WTC11 (cell line): Measurements from ENCODE around the gene RHOT2.

Source experiments
- ATF1 ChIP-seq: sonication (generic); formaldehyde crosslinking; IDR thresholded peaks from 2 replicates; pipeline ENCODE4 v1.8.1; 2023; ENCODE audit warnings: mild to moderate bottlenecking, moderate library complexity, missing genetic modification reagents
- CBFB ChIP-seq: sonication (generic); formaldehyde crosslinking; IDR thresholded peaks from 2 replicates; pipeline ENCODE4 v1.8.1; 2022; ENCODE audit warnings: mild to moderate bottlenecking, low read depth, missing genetic modification reagents
- HMGA2 ChIP-seq: fragments of 250-450 bp; sonication (Bioruptor Pico); IDR thresholded peaks from 2 replicates; pipeline ENCODE4 v1.4.0; 2021; ENCODE audit warnings: mild to moderate bottlenecking, moderate library complexity
- NFE2L1 ChIP-seq: sonication (generic); formaldehyde crosslinking; IDR thresholded peaks from 2 replicates; pipeline ENCODE4 v1.8.1; 2023; ENCODE audit warnings: missing genetic modification reagents
- TCF7 ChIP-seq: sonication (generic); formaldehyde crosslinking; IDR thresholded peaks from 2 replicates; pipeline ENCODE4 v1.8.0; 2022; ENCODE audit warnings: mild to moderate bottlenecking, low read depth, missing genetic modification reagents, moderate library complexity
- TF ChIP-seq, protein P1 (sequence below): fragments of 200-600 bp; IDR thresholded peaks from 2 replicates; pipeline ENCODE4 v1.8.0; 2022; ENCODE audit warnings: antibody characterized with exemption
- TF ChIP-seq, protein P2 (sequence below): sonication (generic); formaldehyde crosslinking; IDR thresholded peaks from 2 replicates; pipeline ENCODE4 v1.8.0; 2022; ENCODE audit warnings: mild to moderate bottlenecking, missing genetic modification reagents

DNA sequence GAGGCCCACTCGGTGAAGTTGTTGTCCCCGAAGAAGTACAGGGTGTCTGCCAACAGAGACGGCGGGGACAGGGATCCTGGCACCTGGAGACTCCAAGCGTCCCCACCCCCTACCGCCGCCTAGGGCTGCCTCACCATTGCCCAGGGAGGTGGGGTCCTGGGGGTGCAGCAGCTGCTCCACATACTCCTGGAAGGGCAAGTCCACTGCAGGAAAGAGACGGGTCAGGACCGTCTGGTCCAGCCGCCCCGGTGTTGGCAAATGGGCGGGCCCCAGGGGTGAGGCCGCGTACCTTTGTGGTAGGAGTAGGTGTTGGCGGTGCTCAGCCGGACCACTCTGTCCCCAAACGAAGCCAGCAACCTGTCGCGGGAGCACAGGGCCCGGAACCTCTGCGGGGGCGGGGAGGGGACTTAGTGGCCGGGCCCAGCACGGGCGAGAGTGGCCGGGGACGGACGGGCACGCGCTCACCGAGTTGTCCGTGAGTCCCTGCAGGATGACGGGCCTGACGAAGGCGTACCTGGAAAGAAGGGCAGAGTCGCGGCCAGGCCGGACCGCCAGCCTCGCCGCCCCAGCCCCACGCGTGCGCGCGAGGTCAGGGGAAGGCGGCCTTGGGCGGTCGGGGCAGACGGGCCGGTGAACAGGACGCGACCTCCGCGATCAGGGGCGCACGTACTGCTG is 15.6 kb downstream of the RHOT2 start:
- TF ChIP-seq ATF1 (CRISPR knock-in tag) = peak; percentile 71; the same call in 1 of the 2 replicates
- no peak for TF ChIP-seq CBFB (CRISPR knock-in tag)
- TF ChIP-seq NFE2L1 = no peak
- TF ChIP-seq, protein P1, sequence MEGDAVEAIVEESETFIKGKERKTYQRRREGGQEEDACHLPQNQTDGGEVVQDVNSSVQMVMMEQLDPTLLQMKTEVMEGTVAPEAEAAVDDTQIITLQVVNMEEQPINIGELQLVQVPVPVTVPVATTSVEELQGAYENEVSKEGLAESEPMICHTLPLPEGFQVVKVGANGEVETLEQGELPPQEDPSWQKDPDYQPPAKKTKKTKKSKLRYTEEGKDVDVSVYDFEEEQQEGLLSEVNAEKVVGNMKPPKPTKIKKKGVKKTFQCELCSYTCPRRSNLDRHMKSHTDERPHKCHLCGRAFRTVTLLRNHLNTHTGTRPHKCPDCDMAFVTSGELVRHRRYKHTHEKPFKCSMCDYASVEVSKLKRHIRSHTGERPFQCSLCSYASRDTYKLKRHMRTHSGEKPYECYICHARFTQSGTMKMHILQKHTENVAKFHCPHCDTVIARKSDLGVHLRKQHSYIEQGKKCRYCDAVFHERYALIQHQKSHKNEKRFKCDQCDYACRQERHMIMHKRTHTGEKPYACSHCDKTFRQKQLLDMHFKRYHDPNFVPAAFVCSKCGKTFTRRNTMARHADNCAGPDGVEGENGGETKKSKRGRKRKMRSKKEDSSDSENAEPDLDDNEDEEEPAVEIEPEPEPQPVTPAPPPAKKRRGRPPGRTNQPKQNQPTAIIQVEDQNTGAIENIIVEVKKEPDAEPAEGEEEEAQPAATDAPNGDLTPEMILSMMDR = no peak
- TF ChIP-seq, protein P2, sequence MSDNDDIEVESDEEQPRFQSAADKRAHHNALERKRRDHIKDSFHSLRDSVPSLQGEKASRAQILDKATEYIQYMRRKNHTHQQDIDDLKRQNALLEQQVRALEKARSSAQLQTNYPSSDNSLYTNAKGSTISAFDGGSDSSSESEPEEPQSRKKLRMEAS (CRISPR knock-in tag) = no peak
- TF ChIP-seq HMGA2 = no peak
- no peak for TF ChIP-seq TCF7 (CRISPR knock-in tag)
